Testis (tissue), 2 donors: ENCODE results near the gene KRTAP29-1.

Source experiments
- CTCF ChIP-seq, 3 experiments: fragments of 450-650 bp in 2 of 3; fragments of 200-600 bp in 1 of 3; sonication (generic) in 1 of 3; IDR thresholded peaks; one replicate each; pipeline ENCODE4 v1.5.1; 2016 to 2019; ENCODE audit warnings: antibody characterized with exemption in 3 of 3, mild to moderate bottlenecking in 2 of 3, moderate library complexity in 1 of 3
- POLR2A ChIP-seq: fragments of 450-650 bp; IDR thresholded peaks from one replicate; pipeline ENCODE4 v1.6.1; 2017; ENCODE audit warnings: antibody characterized with exemption, mild to moderate bottlenecking, moderate library complexity

- TF ChIP-seq POLR2A (no peak), CTCF (IDR thresholded peaks at IDR 0.05) (no peak)
Measured at GRCh38 chr17:41315814-41316445, 13.3 kb upstream of the KRTAP29-1 start.
